GM18858 (cell line): ENCODE measurements around the gene PRKAB1.

Experiments
- ATAC-seq: cut with Tn5 transposase; IDR thresholded peaks from one replicate; pipeline ENCODE4 v1.9.1; 2021; ENCODE audit not compliant: unreplicated experiment

The PRKAB1 gene

GRCh38 chr12:119661882-119662281 lies 6.1 kb upstream of the PRKAB1 start:
- no peak for ATAC-seq

DNA sequence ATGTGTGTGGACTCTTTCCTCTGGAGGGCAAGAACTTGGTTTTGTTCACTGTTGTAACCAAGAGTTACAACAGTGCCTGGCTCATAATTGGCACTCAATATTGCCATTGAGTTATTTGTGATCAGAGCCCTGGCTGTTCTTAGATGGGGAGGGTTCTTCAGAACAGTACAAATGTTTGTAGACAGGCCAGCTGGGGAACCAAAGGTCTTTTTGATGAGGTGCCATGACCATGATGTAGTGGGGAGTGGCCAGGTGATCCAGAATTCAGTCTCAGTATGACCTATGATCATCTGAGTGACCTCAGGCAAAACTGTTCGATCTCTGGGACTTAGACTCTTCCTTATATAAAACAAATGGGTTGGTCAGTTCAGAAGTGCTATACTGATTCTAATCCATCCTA lies 3.3 kb upstream of the PRKAB1 start:
- no peak for ATAC-seq

DNA sequence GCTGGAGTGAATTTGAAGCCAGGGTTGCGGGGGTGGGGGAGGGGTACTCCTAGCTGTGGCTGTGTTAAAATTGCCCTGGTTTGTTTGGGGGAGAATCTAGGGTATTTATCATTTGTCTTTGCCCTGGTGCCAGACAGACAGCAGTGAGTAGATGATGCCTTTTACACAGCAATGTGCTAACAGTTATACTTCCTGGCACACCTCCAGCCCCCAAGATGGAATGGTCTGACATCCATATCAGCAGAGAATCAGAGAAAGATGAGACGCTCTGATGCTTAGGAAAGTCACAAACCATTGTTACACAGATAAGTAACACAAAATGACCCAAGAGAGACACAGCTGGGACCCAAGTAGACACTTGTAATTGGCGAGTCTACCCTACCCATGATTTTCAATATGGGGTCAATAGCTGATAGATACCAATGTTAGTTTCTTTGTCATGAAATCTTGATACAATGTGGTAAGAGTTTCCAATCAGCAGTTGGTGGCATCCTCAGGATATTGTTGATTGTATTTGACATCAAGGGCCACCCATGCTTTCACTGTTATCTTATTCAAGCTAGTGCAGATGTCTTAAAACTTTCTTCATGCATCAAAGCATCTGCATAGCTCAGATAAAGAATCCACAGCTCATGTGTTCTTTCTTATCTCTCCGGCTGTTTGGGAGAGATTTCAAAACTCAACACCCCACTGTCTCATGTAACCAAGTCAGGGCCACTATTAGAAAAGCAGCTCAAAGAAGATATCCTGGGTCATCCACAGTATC lies 2.6 kb upstream of the PRKAB1 start:
- ATAC-seq = no peak

DNA sequence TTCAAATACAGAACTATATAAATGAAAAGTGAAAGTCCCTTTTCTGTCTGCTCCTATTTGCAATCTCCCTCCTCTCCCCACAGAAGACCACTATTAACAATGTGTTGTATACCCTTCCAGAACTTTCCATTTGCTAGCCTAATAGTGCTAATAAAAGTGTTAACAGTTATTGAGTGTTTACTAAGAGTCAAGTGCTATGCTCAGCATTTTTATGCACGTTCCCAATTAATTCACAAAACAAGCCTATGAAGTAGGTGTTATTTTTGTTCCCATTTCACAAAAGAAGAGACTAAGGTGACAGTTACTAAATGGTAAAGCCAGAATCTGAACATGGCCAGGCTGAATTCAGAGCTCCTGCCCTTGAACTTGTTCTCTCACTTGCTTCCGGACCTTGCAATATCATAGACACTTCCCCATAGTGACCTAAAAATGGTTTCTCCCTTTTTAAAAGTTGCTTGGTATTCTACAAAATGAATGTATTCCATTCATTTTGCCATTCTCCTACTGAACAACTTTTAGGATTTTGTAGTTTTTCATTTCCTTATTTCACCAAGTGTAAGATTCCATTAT lies 1.6 kb upstream of the PRKAB1 start:
- no peak for ATAC-seq

GRCh38 chr12:119666900-119667576 lies 895 bp upstream of the PRKAB1 start:
- ATAC-seq = no peak

DNA sequence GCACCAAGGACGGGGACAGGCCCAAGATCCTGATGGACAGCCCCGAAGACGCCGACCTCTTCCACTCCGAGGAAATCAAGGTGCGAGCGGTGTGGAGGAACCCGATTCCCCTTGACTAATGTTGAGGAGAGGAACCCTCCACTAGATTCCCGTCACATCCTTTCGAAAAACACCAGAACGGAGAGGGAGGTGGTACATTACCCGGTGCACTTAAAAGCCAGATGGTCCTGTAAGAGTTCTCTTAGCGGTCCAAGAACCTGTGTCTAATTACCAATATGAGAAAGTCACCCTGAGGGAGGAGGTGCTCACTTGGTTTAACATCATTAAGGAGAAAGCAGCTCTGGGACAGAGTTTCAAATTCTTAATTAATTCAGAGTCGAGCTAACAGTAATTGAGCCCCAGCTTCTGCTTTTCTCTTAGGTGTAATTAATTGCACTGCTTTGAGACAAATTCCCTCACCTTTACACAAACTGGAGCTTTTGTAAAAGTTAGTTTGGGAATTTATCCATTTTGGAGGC lies 450 bp downstream of the PRKAB1 start:
- no peak for ATAC-seq

DNA sequence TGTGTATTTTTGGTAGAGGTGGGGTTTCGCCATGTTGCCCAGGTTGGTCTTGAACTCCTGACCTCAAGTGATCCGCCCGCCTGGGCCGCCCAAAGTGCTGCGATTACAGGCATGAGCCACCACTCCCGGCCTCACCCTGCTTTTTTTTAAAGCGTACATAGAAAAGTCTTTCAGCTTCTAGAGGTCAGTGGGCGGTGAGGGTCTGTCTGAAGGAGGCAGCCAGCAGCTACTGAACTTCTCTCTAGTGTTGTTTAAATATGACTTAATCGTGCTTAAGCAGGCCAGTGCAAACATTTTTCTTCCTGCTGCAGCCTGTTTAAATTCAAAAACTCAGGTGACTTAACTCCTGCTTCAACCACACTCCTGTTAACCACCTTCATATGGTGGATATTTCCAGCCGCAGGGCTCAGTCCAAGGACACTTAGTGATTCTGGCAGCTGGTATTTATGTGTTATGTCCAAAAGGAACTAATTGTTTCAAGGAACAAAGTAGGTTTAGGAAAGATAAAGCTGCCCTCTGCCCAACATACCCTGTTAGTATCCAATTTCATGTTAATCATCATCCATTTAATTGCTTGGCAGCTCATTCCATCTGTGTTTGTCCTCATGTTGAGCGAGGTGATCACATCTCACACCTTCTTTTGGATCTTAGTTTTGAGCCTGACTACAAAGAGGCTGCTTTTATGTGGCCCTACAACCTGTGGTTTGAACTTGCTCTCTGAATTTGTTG lies 2.0 kb downstream of the PRKAB1 start:
- ATAC-seq = no peak

GRCh38 chr12:119671070-119671469 lies 3.1 kb downstream of the PRKAB1 start:
- ATAC-seq = no peak

- no peak for ATAC-seq
Measured at GRCh38 chr12:119672194-119672593, 4.3 kb downstream of the PRKAB1 start.

DNA sequence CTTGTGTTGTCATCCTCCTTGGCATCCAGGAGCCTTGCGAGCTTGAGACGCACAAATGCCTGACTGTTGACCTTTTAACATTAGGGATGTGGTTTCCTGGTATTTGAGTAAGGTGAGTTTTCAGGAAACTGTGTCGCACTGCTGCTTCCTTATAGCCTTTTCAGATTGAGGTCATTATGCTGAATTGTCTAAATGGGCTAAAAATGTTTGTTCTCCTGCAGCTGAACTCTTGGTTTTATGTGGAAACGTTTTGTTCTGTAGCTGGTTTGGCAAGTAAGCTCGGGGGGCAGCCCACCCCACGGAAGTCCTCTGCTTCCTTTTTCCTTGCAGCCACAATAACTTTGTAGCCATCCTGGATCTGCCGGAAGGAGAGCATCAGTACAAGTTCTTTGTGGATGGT lies 5.7 kb downstream of the PRKAB1 start:
- ATAC-seq = no peak

DNA sequence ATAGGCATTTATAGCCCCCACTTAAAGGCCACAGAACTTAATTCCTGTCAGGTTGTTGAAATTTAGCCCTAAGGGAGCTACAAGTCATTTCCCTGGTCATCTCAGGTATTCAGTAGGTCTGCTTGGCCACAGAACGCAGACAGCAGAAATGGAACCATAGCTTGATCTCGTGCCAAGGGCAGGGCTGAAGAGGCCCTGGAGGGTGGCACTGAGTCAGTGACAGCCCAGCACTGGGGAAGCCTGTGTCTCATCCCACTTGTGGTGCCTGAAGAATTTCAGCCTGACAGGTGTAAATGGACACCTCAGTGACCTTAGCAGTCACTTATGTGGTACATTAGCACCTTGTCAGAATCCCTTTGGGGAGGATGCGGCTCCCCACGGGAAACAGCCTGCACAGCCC lies 6.6 kb downstream of the PRKAB1 start:
- no peak for ATAC-seq

GRCh38 chr12:119676022-119676421 lies 8.1 kb downstream of the PRKAB1 start:
- ATAC-seq = no peak

DNA sequence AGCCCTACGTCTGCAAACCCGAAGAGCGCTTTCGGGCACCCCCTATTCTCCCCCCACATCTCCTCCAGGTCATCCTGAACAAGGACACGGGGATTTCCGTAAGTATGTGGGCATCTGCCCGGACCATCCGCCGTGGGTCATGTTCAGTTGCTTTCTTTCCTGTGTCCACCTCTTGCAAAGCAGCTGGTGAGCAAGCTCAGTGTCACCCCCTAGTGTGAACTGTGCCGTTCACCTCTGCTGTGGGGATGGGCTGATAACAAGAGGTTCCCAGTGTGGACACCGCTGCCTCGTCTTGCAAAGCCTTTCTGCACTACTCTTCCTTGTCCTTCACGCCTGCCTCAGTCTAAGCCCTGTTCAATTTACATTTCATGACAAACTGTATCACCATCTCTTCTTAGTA lies 8.6 kb downstream of the PRKAB1 start:
- ATAC-seq = no peak

DNA sequence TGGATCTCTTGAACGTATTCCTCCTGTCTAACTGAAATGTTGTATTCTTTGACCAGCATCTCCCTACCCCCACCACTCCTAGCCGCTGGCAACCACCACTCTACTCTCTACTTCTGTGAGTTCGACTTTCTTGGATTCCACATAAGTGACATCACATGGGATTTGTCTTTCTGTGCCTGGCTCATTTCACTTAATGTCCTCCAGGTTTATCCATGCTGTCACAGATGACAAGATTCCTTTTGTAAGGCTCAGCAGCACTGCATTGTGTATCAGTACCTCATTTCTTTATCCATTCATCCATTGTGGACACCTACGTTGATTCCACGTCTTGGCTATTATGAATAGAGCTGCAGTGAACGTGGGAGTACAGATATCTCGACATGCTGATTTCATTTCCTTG lies 10.5 kb downstream of the PRKAB1 start:
- no peak for ATAC-seq

DNA sequence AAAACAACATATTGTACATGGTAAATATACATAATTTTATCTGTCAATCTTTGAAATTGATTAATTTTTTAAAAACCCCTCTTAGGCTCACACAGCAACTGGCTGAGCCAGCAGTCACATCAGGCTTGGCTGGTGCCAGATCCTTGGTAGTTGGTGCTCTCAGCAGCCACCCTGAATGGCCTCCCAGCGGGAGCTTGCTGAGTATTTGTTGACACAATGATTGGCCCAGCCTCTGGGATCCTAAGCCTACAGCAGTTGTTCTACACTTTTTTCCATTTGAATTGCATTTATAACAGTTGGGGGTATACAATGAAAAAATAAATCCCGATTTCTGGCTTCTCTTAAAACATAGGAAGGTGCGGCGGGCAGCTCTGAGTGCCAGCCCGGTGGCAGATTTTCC lies 11.1 kb downstream of the PRKAB1 start:
- ATAC-seq = no peak

DNA sequence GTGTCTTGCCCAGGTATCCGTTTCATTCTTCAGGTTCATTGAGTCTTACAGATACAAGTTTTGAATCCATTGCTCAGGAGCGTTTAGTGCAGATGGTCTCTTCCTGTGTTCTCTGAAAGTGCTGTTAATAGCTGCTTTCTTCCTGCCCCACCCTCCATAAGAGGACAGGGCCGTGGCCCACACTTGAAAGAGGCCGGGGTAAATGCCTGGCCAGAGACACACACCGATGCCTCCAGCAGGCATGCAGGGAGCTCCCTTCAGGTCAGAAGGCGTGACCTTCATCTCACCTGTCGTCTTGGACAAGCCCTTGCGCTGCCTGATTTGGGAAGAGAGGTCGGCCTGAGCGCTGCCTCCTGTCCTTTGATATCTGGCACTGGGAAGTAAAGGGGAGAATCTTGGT lies 11.6 kb downstream of the PRKAB1 start:
- ATAC-seq = no peak

DNA sequence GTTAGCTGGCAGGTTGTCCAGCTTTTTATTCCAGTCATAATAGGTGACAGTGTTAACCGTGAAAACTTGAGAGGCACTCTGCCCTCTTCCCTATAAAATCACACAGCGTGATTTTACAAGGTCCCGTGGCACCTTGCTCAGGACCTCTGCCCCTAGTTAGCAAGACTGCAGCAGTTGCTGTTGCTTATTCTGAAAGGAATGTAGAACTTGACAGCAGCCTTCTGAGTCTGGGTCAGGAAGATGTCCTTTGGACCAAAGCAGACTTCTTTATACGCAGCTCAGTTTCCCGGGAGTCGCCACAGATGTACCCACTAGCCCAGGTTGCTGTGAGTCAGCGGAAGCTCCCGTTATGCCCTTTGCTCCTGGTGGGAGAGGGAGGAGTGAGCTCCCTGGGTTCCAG lies 13.2 kb downstream of the PRKAB1 start:
- ATAC-seq = no peak

DNA sequence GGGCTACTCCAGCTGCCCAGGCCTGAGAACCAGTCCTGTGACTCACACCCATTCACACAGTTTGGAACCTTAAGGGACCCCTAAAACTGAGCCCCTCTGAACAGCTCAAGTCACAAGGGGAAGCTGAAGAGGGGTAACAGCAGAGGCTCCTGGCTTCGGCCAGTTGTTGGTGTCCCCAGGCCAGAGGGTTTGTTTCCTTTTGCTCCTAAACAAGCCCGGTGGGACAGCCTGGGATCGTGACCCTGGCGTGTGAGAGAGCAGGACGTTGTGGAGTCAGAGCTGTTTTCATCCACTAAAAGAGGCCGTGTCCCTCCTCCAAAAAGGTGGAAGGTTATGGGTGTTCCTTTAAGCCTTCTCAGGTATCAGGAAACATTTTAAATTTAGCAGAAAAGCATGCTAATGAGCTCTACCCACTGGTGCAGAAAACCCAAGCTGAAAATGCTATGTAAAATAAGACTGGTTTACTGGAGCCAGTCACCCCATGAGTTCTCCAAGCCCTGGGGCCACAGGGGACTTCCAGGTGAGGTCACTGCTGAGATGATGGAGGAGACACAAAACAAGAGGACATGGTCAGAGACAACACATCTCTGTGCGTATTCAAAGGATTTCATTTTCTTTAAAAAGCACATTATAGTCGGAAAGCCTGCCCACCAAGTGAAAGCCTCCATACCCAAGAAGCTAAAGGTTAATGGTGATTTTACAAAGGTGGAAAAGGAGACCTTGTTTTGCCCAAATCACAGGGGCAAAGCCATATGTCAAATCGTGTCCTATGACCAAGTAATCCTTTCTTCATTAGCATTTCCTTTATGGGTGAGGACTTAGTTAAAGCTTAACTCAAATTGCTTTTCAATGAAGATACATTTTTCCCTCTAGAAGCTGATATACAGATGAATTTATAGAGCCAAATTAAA lies 14.1 kb downstream of the PRKAB1 start:
- ATAC-seq = no peak

DNA sequence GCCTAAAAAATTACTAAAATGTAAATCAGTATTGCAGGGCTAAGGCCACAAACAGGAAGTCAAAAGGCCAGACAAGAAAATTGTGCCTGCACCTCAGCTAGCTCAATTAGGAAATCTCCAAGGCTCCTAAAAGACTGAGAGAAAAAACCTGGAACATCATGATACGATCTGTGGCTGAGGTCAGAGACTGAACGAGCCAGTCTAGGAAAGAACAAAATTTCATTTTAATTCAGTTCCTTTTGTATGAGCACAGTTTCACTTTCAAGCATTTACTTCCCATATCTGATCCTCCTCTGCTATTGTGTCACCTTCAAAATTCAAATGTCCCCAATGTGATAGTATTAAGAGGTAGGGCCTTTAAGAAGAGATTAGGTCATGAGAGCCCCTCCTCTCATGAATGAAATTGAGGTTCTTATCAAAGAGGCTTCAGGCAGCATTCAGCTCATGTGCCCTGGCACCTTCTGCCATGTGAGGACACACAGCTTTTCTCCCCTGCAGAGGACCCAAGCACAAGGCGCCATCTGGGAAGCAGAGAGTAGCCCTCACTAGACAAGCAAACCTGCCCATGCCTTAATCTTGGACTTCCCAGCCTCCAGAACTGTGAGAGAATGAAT lies 14.8 kb downstream of the PRKAB1 start:
- ATAC-seq = no peak

GRCh38 chr12:119683413-119683812 lies 15.5 kb downstream of the PRKAB1 start:
- no peak for ATAC-seq
